GM12891 (cell line): ENCODE data around the gene CKMT1A. TPM values are rescaled to one million over a fixed set of nuclear protein-coding genes. Genes with fewer than 3 reads are reported as not detected.
"Not testable (repeated sequence)": the region's sequence is repeated elsewhere in the genome, so short reads cannot be mapped to it uniquely, and the experiment has no call there.

Experiments
- DNase-seq: peaks from one replicate; pipeline ENCODE4 v3.0.0; 2011; ENCODE audit warnings: low spot score; ENCODE audit not compliant: insufficient read length
- FAIRE-seq: peaks from 2 replicates; lab custom pipeline; 2011; peaks lifted over from hg19 to GRCh38; lab: Jason Lieb, UNC
- PAX5 ChIP-seq: IDR thresholded peaks from 2 replicates; pipeline ENCODE4 v1.6.1; 2011; ENCODE audit warnings: low read length, moderate library complexity, mild to moderate bottlenecking; ENCODE audit not compliant: insufficient read depth, severe bottlenecking
- POLR2A ChIP-seq: IDR thresholded peaks from 2 replicates; pipeline ENCODE4 v1.6.1; 2011; ENCODE audit warnings: low read depth, low read length, control low read depth
- POLR2AphosphoS5 ChIP-seq: IDR thresholded peaks from 2 replicates; pipeline ENCODE4 v1.6.1; 2011; ENCODE audit warnings: low read depth, low read length, control low read depth
- POU2F2 ChIP-seq: IDR thresholded peaks from 2 replicates; pipeline ENCODE4 v1.6.1; 2011; ENCODE audit warnings: low read depth, mild to moderate bottlenecking, control low read depth, low read length, moderate library complexity
- SPI1 ChIP-seq: IDR thresholded peaks from 2 replicates; pipeline ENCODE4 v1.6.1; 2011; ENCODE audit warnings: low read depth, low read length, control low read depth
- TAF1 ChIP-seq: IDR thresholded peaks from 2 replicates; pipeline ENCODE4 v1.6.1; 2011; ENCODE audit warnings: low read depth, low read length, control low read depth
- polyA plus RNA-seq: library from polyadenylated mRNA; unstranded; fragments of >200 nt; gene quantifications from one replicate; pipeline ENCODE4 v1.2.1, GENCODE V29; 2012; ENCODE audit warnings: low read depth, missing spikeins, inconsistent platforms; ENCODE audit not compliant: missing spikeins

The CKMT1A gene
- 0.05 TPM for polyA plus RNA-seq

DNA sequence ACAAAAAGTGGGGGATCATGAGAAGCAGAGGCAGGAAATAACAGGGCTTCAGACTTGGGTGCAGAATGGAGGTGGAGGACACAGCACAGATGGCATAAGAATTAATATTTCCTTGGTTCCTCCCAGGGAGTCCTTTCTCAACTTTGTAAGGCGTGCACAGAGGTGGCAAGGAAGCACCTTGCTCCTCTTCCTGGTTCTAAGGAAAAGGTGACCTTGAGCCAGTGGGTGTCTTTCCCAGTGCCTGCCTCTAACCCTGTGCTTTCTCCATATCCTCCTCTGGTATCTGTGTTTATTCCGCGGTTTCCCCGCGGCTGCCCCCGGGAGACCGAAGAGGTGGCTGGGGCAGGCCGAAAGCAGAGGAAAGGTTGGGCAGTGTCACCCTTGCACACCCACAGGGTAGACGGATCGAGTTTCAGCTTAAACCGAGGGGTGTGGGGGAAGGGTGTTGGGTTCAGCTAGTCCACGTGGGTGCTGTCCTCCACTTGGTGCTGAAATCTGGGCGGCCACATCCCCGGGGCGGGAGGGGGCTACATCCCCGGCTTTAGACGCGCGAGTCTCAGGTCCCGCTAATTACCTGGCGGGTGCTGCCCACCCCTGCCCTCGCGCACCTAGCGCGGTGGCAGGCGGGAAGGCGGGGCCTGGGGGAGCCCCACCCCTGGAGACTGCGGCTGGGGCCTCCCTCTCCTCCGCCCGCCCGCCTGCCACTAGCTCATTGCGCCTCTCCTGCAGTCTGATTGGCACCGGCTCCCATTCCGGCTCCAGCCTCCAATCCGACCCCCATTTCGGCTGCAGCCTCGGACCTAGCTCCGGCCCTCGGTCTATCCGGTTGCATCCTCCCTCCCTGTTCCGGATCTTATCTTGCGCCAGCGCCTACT, at the start of gene CKMT1A:
TSS of gene CKMT1A (plus strand) at position 712 of the 875 bp plus-strand sequence. CDS start 192 bp downstream, outside the sequence.
- DNase-seq, FAIRE-seq: not testable (repeated sequence)

DNA sequence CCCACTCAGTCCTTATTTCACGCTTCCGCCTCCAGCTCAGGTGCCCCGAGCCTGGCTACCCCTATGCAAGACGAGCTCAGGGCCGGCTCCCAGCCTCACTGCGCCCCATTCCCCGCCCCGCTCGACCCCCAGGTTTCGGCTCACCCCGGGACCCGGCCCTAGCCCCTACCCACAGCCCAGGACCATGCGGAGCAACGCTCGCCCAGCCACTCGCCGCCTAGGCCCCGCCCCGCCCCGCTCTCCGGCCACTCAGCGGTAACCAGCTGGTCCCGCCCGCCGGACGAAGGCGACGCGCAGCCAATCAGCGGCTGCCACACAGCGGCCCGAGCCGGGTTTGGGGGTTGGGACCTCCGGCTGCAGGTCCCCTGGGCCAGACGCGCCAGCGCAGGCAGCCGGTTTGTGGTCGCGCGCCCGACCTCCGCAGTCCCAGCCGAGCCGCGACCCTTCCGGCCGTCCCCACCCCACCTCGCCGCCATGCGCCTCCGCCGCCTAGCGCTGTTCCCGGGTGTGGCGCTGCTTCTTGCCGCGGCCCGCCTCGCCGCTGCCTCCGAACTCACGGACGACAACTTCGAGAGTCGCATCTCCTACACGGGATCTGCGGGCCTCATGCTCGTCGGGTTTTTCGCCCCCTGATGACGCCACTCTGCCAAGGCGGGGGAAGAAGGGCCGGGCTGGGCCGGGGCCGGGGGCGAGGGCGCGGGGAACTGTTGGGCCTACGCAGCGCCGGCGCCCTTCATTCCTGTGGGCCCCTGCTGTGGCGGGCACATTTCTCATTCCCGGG, 44.8 kb upstream of the CKMT1A start, which contains the start of gene CATSPER2:
TSS of gene CATSPER2 (minus strand) at position 196 of the 781 bp plus-strand sequence. CDS start 783 bp downstream, outside the sequence.
- TF ChIP-seq POU2F2 (no peak), SPI1 (no peak), PAX5 (no peak), POLR2A (no peak), POLR2AphosphoS5 (no peak), TAF1 (no peak)
- DNase-seq (no peak), FAIRE-seq (peak; percentile 33)

DNA sequence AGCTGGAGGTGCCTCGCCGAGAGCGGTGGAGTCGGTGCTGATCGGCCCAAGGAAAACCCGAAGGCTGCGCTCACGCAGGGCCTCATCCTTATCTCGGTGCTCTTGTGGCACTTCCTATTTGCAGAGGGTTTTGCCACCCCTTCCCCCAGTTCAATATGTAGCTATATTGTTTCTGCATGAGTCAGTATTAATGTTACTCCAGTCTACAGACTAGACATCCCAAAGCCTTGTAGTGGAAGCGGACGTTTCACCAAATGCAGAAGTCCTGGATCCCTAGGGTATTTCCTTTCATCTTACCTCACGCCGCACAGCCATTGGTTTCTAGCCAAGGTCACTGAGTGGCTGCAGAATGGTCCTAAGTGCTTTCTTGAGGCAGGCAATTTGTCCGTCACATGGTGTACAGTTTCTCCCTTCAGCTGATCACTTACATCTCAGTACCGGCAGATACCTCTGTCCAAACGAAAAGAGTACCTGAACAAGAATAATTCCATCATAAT, 44.2 kb upstream of the CKMT1A start:
- not testable (repeated sequence) for DNase-seq
- FAIRE-seq = peak; percentile 78

DNA sequence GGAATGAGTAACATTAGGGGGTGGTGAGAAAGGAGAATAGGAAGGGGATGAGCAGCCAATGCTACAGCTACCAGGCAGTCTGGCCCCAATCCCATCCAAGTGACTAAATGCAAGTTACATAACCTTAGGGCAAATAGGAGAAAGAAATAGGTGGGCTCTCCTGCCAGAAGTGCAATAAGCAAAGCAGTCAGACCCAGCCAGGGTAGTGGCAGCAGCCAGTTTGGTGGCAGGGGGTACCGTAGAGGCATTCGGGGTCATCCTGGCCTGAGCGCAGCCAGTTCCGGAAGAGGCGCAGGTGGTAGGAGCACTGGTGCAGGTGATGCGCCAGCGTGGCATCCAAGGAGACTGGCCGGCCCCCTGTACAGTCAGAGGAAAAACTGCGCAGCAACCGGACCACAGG, 33.9 kb upstream of the CKMT1A start:
- FAIRE-seq = not testable (repeated sequence)

DNA sequence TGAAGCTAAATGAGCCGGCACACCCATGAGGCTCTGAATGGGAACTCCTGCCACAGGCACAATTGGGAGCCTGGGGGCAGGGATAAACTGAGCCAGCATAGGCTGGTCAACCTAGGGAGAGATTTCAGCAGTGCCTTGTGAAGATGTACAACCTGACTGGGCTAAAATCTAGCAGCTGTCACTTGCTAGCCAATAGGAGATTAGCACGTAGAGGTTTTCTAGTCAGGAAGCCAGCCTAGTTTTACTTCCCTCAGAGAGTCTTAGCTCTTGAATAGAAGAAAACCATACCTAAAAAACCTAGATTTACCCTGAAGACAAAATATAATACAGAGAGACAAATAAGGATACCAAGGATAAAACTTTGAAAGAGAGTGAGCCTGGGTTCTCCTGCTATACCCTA, 31.4 kb upstream of the CKMT1A start:
- DNase-seq = not testable (repeated sequence)
- FAIRE-seq = peak; percentile 71

More for the DNA sequence above, 33.9 kb upstream of the CKMT1A start:
- not testable (repeated sequence) for DNase-seq

DNA sequence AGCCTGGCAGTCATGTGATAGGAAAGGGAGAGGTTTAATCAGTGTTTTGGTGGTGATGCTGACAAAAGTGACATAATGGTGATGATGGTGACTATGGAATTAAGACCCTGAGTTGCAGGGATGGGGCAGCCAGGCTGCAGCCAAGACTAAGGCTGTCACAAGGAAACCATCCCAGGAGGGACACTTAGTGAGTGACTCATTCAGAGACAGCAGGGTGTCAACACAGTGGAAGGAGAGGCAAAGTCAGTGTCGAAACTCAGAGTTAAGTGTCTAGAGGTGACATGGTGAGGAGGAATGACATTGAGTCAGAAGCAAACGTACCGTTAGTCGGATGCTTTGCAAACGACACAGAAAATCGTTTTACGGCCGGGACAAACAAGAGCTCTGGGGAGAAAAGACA, 30.3 kb upstream of the CKMT1A start:
- DNase-seq = not testable (repeated sequence)
- peak; percentile 63 for FAIRE-seq

DNA sequence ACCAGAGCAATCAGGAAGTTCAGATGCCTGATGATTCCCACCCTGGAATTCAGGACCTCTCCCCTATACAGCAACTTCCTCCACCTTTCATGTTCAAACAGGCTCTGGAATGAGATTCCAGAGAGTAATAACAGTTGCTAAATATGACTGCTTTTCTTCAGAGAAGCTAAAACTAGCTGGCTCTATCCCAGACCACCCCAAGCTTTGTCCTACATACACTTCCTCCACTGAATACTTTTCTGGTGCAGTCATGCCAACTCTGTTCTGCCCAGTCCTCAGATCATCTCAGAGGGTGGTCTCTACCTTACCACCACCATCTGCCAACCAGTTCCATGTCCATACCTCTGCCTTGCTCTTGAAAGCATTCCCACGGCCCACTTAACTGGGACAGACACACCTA, 27.5 kb upstream of the CKMT1A start:
- not testable (repeated sequence) for FAIRE-seq

DNA sequence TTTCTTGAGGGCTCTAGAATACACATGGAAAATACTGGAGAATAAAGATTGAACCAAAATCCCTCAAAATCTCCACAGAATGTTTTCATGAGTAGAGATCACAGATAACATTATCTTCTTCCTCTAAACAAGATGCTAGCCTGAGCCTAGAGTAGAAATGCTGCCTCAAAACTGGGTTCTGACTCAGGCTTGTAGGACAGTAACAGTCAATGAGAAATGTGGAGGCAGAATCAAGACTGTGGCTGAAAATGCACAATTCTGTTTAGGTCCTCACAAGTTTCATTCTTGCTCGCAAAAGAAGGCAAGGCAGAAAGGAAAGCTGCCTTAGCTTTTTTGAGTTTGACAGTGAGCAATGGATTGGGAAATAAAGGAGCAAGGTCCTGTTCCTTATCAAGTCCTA, 19.5 kb upstream of the CKMT1A start:
- peak; percentile 59 for FAIRE-seq
- not testable (repeated sequence) for DNase-seq

More for the DNA sequence above, 27.5 kb upstream of the CKMT1A start:
- not testable (repeated sequence) for DNase-seq

DNA sequence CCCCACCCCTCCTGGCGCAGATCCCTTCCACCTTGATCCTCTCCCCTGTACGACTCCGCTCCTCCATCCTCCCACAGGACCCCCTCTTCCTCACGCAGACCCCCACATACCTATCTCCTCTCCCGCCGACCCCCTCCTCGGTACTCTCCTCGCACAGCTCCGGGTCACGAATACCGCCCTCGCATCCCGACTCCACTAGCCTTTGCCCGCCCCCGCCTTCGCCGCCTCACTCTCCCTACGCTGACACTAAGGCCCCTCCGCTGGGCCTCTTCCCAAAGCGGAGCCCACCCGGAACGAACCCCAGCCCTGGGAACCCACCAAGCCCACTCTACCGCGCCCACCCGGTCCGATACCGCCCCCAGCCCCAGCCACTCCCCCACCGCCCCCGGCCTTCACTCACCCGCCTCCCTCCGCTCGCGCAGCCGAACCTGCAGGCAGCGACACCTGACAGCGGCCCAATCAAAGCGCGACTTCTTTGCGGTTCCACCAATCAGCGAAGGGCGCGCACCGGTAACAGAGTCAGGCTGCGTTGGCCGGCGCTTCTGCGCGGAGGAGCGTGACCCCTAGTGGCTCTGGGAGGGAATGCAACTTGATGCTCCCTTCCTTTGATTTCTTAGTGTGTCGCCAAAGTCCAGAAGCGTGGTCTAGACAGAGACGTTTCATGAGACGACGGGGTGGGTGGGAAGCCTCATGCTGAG, 3.9 kb upstream of the CKMT1A start:
- not testable (repeated sequence) for DNase-seq
- peak; percentile 100 for FAIRE-seq

DNA sequence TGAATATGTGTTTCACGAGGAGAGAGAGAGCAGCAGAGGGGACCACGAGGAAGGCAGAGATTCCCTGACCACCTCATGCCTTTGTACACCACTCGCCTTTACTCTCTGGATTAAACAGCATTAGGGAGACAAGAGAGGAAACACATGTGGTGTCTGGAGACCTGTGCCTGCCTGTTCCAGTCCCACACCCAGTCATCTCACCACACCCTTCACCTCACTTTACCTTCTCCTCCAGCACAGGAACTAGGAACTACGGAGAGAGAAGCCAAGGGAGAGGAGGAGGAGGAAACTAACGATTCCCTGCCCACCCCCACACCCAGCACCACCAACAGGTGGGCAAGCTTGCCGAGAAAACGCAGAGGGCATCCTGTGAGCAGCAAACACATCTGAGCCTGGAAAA, 980 bp upstream of the CKMT1A start:
- not testable (repeated sequence) for FAIRE-seq, DNase-seq

DNA sequence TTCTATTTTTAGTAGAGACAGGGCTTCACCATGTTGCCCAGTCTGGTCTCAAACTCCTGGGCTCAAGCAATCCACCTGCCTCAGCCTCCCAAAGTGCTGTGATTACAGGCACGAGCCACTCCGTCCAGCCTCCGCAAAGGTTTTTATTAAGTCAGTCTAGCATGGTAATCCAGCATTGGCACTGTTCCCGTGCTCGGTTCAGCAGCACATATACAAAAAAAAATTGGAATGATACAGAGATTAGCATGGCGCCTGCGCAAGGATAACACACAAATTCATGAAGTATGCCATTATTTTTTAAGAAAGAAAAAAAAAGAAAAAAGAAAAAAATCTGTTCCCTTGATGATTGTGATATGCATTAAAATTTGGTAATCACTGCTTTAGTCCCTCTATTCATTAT, 8.5 kb downstream of the CKMT1A start:
- no peak for TF ChIP-seq POLR2A
- FAIRE-seq (no peak), DNase-seq (no peak)
